PC-3 (cell line): ENCODE data around the gene ADCY2. TPM values are rescaled to one million over a fixed set of nuclear protein-coding genes. Genes with fewer than 3 reads are reported as not detected.

Experiments
- ATAC-seq: fragments of 200-7000 bp; cut with Tn5 transposase; 2 replicates; pipeline ENCODE4 v1.9.1; 2020; ENCODE audit warnings: mild to moderate bottlenecking, moderate library complexity
- BruUV-seq: library from RNA; stranded (reverse); fragments of 400-500 nt; replicated peaks from 2 replicates; lab custom pipeline; 2021; lab: Mats Ljungman, UMichigan
- CTCF ChIA-PET: fragments of 300-600 bp; sonication (Branson Sonifier 250); formaldehyde crosslinking; loops from one replicate; lab custom pipeline; 2022; ENCODE audit warnings: antibody characterized with exemption; lab: Charles Lee
- POLR2A ChIA-PET: fragments of 300-600 bp; sonication (Branson Sonifier 250); formaldehyde crosslinking; loops from one replicate; lab custom pipeline; 2022; ENCODE audit warnings: antibody characterized with exemption; ENCODE audit not compliant: unreplicated experiment; lab: Charles Lee
- DNase-seq: peaks from one replicate; pipeline ENCODE4 v3.0.0-alpha.2; 2015
- H2AFZ ChIP-seq: fragments of 300-600 bp; sonication (generic); 2 replicates; pipeline ENCODE4 v1.6.0; 2016; ENCODE audit warnings: antibody characterized with exemption, low read length
- H3F3A ChIP-seq: fragments of 300-600 bp; sonication (generic); one replicate; pipeline ENCODE4 v1.6.0; 2017; ENCODE audit warnings: antibody characterized with exemption, low read length, control low read depth, mild to moderate bottlenecking; ENCODE audit not compliant: unreplicated experiment
- H3K27ac ChIP-seq: fragments of 300-600 bp; sonication (generic); 2 replicates; pipeline ENCODE4 v1.5.1; 2016; ENCODE audit warnings: mild to moderate bottlenecking, low read length
- H3K27me3 ChIP-seq: fragments of 300-600 bp; sonication (generic); 2 replicates; pipeline ENCODE4 v1.6.1; 2016; ENCODE audit warnings: low read length, mixed read lengths
- H3K36me3 ChIP-seq: fragments of 300-600 bp; sonication (generic); 2 replicates; pipeline ENCODE4 v1.6.1; 2016; ENCODE audit warnings: low read depth, mixed run types, low read length, mixed read lengths
- H3K4me1 ChIP-seq: fragments of 300-600 bp; sonication (generic); 2 replicates; pipeline ENCODE4 v1.5.1; 2016; ENCODE audit warnings: low read length; ENCODE audit not compliant: insufficient read depth
- H3K4me2 ChIP-seq: fragments of 300-600 bp; sonication (generic); 2 replicates; pipeline ENCODE4 v1.6.0; 2016; ENCODE audit warnings: low read length
- H3K4me3 ChIP-seq: fragments of 300-600 bp; sonication (generic); 2 replicates; pipeline ENCODE4 v1.5.1; 2016; ENCODE audit warnings: mild to moderate bottlenecking, low read length, mixed read lengths
- H3K79me2 ChIP-seq: fragments of 300-600 bp; sonication (generic); 2 replicates; pipeline ENCODE4 v1.6.1; 2017; ENCODE audit warnings: low read length, mixed read lengths
- H3K9ac ChIP-seq: fragments of 300-600 bp; sonication (generic); 2 replicates; pipeline ENCODE4 v1.6.0; 2016; ENCODE audit warnings: mild to moderate bottlenecking, low read length
- H3K9me2 ChIP-seq: fragments of 300-600 bp; sonication (generic); replicated peaks from 2 replicates; pipeline ENCODE4 v1.6.1; 2016; ENCODE audit warnings: mixed run types, low read length, mixed read lengths
- H3K9me3 ChIP-seq: fragments of 300-600 bp; sonication (generic); 2 replicates; pipeline ENCODE4 v1.6.1; 2016; ENCODE audit warnings: low read length, mixed read lengths
- H4K20me1 ChIP-seq: fragments of 300-600 bp; sonication (generic); 2 replicates; pipeline ENCODE4 v1.6.1; 2016; ENCODE audit warnings: low read length, mixed read lengths
- CTCF ChIP-seq: fragments of 300-600 bp; sonication (generic); conservative IDR thresholded peaks from 2 replicates; pipeline ENCODE4 v1.5.1; 2017; ENCODE audit warnings: antibody characterized with exemption, low read depth, mild to moderate bottlenecking, low read length
- EZH2 ChIP-seq: fragments of 300-600 bp; sonication (generic); IDR thresholded peaks from one replicate; pipeline ENCODE4 v1.6.1; 2017; ENCODE audit warnings: antibody characterized with exemption, mild to moderate bottlenecking, low read length; ENCODE audit not compliant: unreplicated experiment
- EZH2phosphoT487 ChIP-seq: fragments of 300-600 bp; sonication (generic); IDR thresholded peaks from 2 replicates; pipeline ENCODE4 v1.6.1; 2018; ENCODE audit warnings: mild to moderate bottlenecking, antibody characterized with exemption, low read length, borderline replicate concordance
- intact Hi-C: fragments of 100-400 bp; cut with micrococcal nuclease; formaldehyde crosslinking; loops from 2 replicates; pipeline ENCODE4 v1.9.0; 2023
- total RNA-seq: library from RNA; depleted of rRNA; stranded (reverse); fragments of >200 nt; gene quantifications from 2 replicates; pipeline ENCODE4 v1.2.3, GENCODE V29; 2014

Gene ADCY2
- total RNA-seq, 1 experiment from 2014 or later: not detected

- Histone ChIP-seq H2AFZ (no peak overlapping the region), H3K27ac (no peak overlapping the region), H3K36me3 (no peaks in the 10 kb centered on the region), H3K27me3 (peaks cover 35% of the 10 kb centered on the region), H3K4me2 (no peak overlapping the region), H3K4me1 (no peaks in the 10 kb centered on the region), H3K9ac (no peak overlapping the region), H3K4me3 (no peak overlapping the region), H3K9me3 (peaks cover 23% of the 10 kb centered on the region), H3K9me2 (no peaks in the 10 kb centered on the region), H3F3A (no peaks in the 10 kb centered on the region), H4K20me1 (no peaks in the 10 kb centered on the region), H3K79me2 (no peaks in the 10 kb centered on the region)
- ChIA-PET POLR2A (no interaction called here), CTCF (no interaction called here)
- BruUV-seq: no TSS peak
- DNase-seq (no peak), ATAC-seq (no peak)
- TF ChIP-seq EZH2phosphoT487 (no peak), EZH2 (no peak), CTCF (no peak)
- intact Hi-C loops: no loop called here
Measured at GRCh38 chr5:7644723-7645122, 248.8 kb downstream of the ADCY2 start.

DNA sequence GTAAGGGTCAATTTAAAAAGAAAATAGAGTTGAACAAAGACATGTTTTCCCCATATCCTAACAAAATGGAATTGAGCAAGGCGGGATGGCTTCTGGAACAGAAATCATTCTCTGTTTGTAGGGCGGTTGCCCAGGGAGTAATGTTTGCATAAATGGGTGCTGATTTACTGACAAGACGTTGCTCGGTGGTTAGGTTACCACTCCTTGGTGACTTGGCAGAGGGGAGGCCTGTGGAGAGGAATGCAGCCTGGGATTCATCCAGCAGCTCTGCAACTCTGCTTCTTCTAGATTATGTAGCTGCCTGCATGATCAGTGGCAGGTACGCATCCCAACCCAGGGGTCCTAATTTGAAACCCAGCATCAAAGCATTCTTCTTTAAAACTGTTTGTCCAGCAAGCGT, 254.8 kb downstream of the ADCY2 start:
- no peaks in the 10 kb centered on the region for H3K4me1 ChIP-seq
- DNase-seq (no peak), ATAC-seq (no peak)
- no peak overlapping the region for H3K4me2 ChIP-seq
- no peaks in the 10 kb centered on the region for H3K9me2 ChIP-seq
- no peak overlapping the region for H3K9ac ChIP-seq
- POLR2A ChIA-PET: no interaction called here
- intact Hi-C loops: no loop called here
- H4K20me1 ChIP-seq: no peaks in the 10 kb centered on the region
- H3K9me3 ChIP-seq: peaks cover 10% of the 10 kb centered on the region
- CTCF ChIA-PET: no interaction called here
- H2AFZ ChIP-seq: no peak overlapping the region
- no peak overlapping the region for H3K27ac ChIP-seq
- no peak overlapping the region for H3K4me3 ChIP-seq
- H3K36me3 ChIP-seq: no peaks in the 10 kb centered on the region
- no peaks in the 10 kb centered on the region for H3K79me2 ChIP-seq
- BruUV-seq: no TSS peak
- no peak for TF ChIP-seq EZH2phosphoT487
- TF ChIP-seq CTCF: no peak
- no peak for TF ChIP-seq EZH2
- H3F3A ChIP-seq: no peaks in the 10 kb centered on the region
- peaks cover 57% of the 10 kb centered on the region for H3K27me3 ChIP-seq

DNA sequence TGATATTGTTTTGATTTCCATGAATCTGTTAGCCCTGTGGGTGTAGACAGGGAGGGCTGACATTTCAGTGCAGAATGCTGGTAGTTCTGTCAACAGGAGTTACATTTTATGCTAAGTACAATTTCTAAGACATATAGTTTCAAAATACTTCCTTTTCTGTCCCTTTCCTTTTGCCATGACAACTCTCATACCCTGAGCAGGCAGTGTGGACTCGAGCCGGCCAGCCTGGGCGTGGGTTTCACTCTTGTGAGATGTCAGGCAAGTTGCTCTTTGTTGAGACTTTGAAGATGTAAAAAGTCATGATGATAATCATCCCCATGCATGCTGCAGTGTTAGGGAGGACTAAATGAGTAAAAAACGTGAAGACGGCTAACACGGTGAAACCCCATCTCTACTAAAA, 257.1 kb downstream of the ADCY2 start:
- CTCF ChIA-PET: no interaction called here
- Histone ChIP-seq H3K9ac (no peak overlapping the region), H3K36me3 (no peaks in the 10 kb centered on the region), H3K27ac (no peak overlapping the region), H3K4me3 (no peak overlapping the region), H3K9me3 (peaks cover 9% of the 10 kb centered on the region), H3K4me1 (no peaks in the 10 kb centered on the region), H3K4me2 (no peak overlapping the region), H3K27me3 (peaks cover 47% of the 10 kb centered on the region), H3F3A (no peaks in the 10 kb centered on the region), H3K79me2 (no peaks in the 10 kb centered on the region), H3K9me2 (no peaks in the 10 kb centered on the region), H4K20me1 (no peaks in the 10 kb centered on the region), H2AFZ (no peak overlapping the region)
- BruUV-seq: no TSS peak
- no peak for ATAC-seq
- DNase-seq: no peak
- intact Hi-C loops: no loop called here
- POLR2A ChIA-PET: no interaction called here
- TF ChIP-seq EZH2 (no peak), CTCF (no peak), EZH2phosphoT487 (no peak)
